HEK293 (cell line): Measurements from ENCODE around the gene NPM3.
A peak's percentile ranks its signal among the peaks of the same experiment; 100 is the strongest.

Experiments
- CTCF ChIA-PET: fragments of 350-600 bp; formaldehyde crosslinking; extraction: SDS; loops from one replicate; lab custom pipeline; 2021; ENCODE audit warnings: antibody characterized with exemption; lab: Yijun Ruan, JAX
- POLR2A ChIA-PET: fragments of 300-600 bp; formaldehyde crosslinking; extraction: SDS; loops from one replicate; lab custom pipeline; 2020; ENCODE audit warnings: antibody characterized with exemption, inconsistent platforms; lab: Yijun Ruan, JAX
- H3K27ac ChIP-seq: fragments of 200-500 bp; sonication (Bioruptor generic); 2 replicates; pipeline ENCODE4 v1.5.1; 2014; ENCODE audit warnings: low read depth, low read length, control low read depth, inconsistent platforms; ENCODE audit errors: extremely low read depth
- H3K36me3 ChIP-seq, 2 experiments: fragments of 200-500 bp in 1 of 2; sonication (Bioruptor generic) in 1 of 2; 1 replicate in 1 of 2; 2 replicates in 1 of 2; pipeline ENCODE4 v1.5.1; 2014 to 2017; ENCODE audit warnings: inconsistent platforms in 2 of 2, low read length in 2 of 2; ENCODE audit not compliant: control insufficient read depth in 2 of 2, insufficient read depth in 1 of 2
- H3K4me1 ChIP-seq: fragments of 200-500 bp; sonication (Bioruptor generic); 2 replicates; pipeline ENCODE4 v1.5.1; 2014; ENCODE audit warnings: mild to moderate bottlenecking, low read length, inconsistent platforms; ENCODE audit not compliant: control insufficient read depth, insufficient read depth
- H3K4me3 ChIP-seq: 2 replicates; pipeline ENCODE4 v1.5.1; 2011; ENCODE audit warnings: low read depth, mild to moderate bottlenecking, control low read depth, low read length, moderate library complexity
- H3K9me3 ChIP-seq: fragments of 200-500 bp; sonication (Bioruptor generic); 2 replicates; pipeline ENCODE4 v1.5.1; 2014; ENCODE audit warnings: low read depth, low read length, inconsistent platforms; ENCODE audit not compliant: control insufficient read depth, insufficient read depth
- GLI2 ChIP-seq: fragments of 450-650 bp; formaldehyde crosslinking; IDR thresholded peaks from 2 replicates; pipeline ENCODE4; 2017; ENCODE audit warnings: missing biosample characterization, missing genetic modification characterization, low read depth, borderline replicate concordance
- GLIS1 ChIP-seq: fragments of 450-650 bp; formaldehyde crosslinking; IDR thresholded peaks from 2 replicates; pipeline ENCODE4 v1.5.1; 2016; ENCODE audit warnings: missing biosample characterization, missing genetic modification characterization
- HIC1 ChIP-seq: fragments of 450-650 bp; formaldehyde crosslinking; IDR thresholded peaks from 2 replicates; pipeline ENCODE4 v1.5.1; 2016; ENCODE audit warnings: missing biosample characterization, missing genetic modification characterization
- KLF16 ChIP-seq: fragments of 450-650 bp; formaldehyde crosslinking; IDR thresholded peaks from 2 replicates; pipeline ENCODE4 v1.5.1; 2017; ENCODE audit warnings: missing biosample characterization, missing genetic modification characterization
- MZF1 ChIP-seq: fragments of 450-650 bp; formaldehyde crosslinking; IDR thresholded peaks from 2 replicates; pipeline ENCODE4 v1.5.1; 2017; ENCODE audit warnings: missing biosample characterization, missing genetic modification characterization, borderline replicate concordance
- PRDM1 ChIP-seq: fragments of 450-650 bp; formaldehyde crosslinking; IDR thresholded peaks from 2 replicates; pipeline ENCODE4; 2016; ENCODE audit warnings: missing biosample characterization, missing genetic modification characterization
- RBAK ChIP-seq: fragments of 450-650 bp; formaldehyde crosslinking; IDR thresholded peaks from 2 replicates; pipeline ENCODE4 v1.5.1; 2016; ENCODE audit warnings: missing biosample characterization, missing genetic modification characterization
- TRIM28 ChIP-seq: IDR thresholded peaks from 2 replicates; pipeline ENCODE4 v1.6.1; 2011; ENCODE audit warnings: low read length, control low read depth, borderline replicate concordance
- ZBTB11 ChIP-seq: fragments of 450-650 bp; formaldehyde crosslinking; conservative IDR thresholded peaks from 2 replicates; pipeline ENCODE4 v1.5.1; 2016; ENCODE audit warnings: low read depth, missing biosample characterization, missing genetic modification characterization
- ZBTB17 ChIP-seq: fragments of 450-650 bp; formaldehyde crosslinking; IDR thresholded peaks from 2 replicates; pipeline ENCODE4 v1.5.1; 2016; ENCODE audit warnings: missing biosample characterization, missing genetic modification characterization
- ZBTB48 ChIP-seq: fragments of 450-650 bp; formaldehyde crosslinking; IDR thresholded peaks from 2 replicates; pipeline ENCODE4 v1.5.1; 2016; ENCODE audit warnings: missing biosample characterization, missing genetic modification characterization
- ZBTB6 ChIP-seq: fragments of 450-650 bp; formaldehyde crosslinking; IDR thresholded peaks from 2 replicates; pipeline ENCODE4 v1.5.1; 2017; ENCODE audit warnings: missing biosample characterization, missing genetic modification characterization
- ZBTB7A ChIP-seq: fragments of 450-650 bp; formaldehyde crosslinking; IDR thresholded peaks from 2 replicates; pipeline ENCODE4 v1.5.1; 2016; ENCODE audit warnings: low read depth, missing biosample characterization, missing genetic modification characterization
- ZNF155 ChIP-seq: fragments of 450-650 bp; formaldehyde crosslinking; IDR thresholded peaks from 2 replicates; pipeline ENCODE4 v1.5.1; 2016; ENCODE audit warnings: missing biosample characterization, missing genetic modification characterization
- ZNF2 ChIP-seq: fragments of 450-650 bp; formaldehyde crosslinking; IDR thresholded peaks from 2 replicates; pipeline ENCODE4 v1.5.1; 2016; ENCODE audit warnings: missing biosample characterization, missing genetic modification characterization
- ZNF23 ChIP-seq: fragments of 450-650 bp; formaldehyde crosslinking; IDR thresholded peaks from 2 replicates; pipeline ENCODE4 v1.5.1; 2016; ENCODE audit warnings: missing biosample characterization, missing genetic modification characterization, borderline replicate concordance
- ZNF24 ChIP-seq: fragments of 450-650 bp; formaldehyde crosslinking; IDR thresholded peaks from 2 replicates; pipeline ENCODE4 v1.5.1; 2016; ENCODE audit warnings: missing biosample characterization, missing genetic modification characterization
- ZNF335 ChIP-seq: fragments of 450-650 bp; formaldehyde crosslinking; conservative IDR thresholded peaks from 2 replicates; pipeline ENCODE4 v1.5.1; 2016; ENCODE audit warnings: missing biosample characterization, missing genetic modification characterization
- ZNF362 ChIP-seq: fragments of 450-650 bp; formaldehyde crosslinking; IDR thresholded peaks from 2 replicates; pipeline ENCODE4 v1.5.1; 2016; ENCODE audit warnings: missing biosample characterization, missing genetic modification characterization
- ZNF366 ChIP-seq: fragments of 450-650 bp; formaldehyde crosslinking; conservative IDR thresholded peaks from 2 replicates; pipeline ENCODE4 v1.5.1; 2016; ENCODE audit warnings: missing biosample characterization, missing genetic modification characterization
- ZNF600 ChIP-seq: fragments of 450-650 bp; formaldehyde crosslinking; IDR thresholded peaks from 2 replicates; pipeline ENCODE4 v1.5.1; 2016; ENCODE audit warnings: missing biosample characterization, missing genetic modification characterization
- ZNF629 ChIP-seq: fragments of 450-650 bp; formaldehyde crosslinking; IDR thresholded peaks from 2 replicates; pipeline ENCODE4 v1.5.1; 2017; ENCODE audit warnings: missing biosample characterization, missing genetic modification characterization
- ZNF692 ChIP-seq: fragments of 450-650 bp; formaldehyde crosslinking; IDR thresholded peaks from 2 replicates; pipeline ENCODE4 v1.5.1; 2016; ENCODE audit warnings: missing biosample characterization, missing genetic modification characterization
- ZNF791 ChIP-seq: fragments of 450-650 bp; formaldehyde crosslinking; IDR thresholded peaks from 2 replicates; pipeline ENCODE4 v1.5.1; 2016; ENCODE audit warnings: missing biosample characterization, missing genetic modification characterization

Gene NPM3

GRCh38 chr10:101818872-101819633 lies 35.8 kb upstream of the NPM3 start:
- Histone ChIP-seq H3K4me1 (peaks cover 4% of the 10 kb centered on the region; the same call in 1 of the 2 replicates), H3K9me3 (no peaks in the 10 kb centered on the region), H3K27ac (peak overlapping the region; percentile 90), H3K4me3 (peak overlapping the region; percentile 46), H3K36me3 (no peaks in the 10 kb centered on the region; a peak in 1 of 3 replicates)
- TF ChIP-seq ZNF335 (tag by site-specific recombination), result peak; percentile 26
- TF ChIP-seq TRIM28, result peak; percentile 37; the same call in 1 of the 2 replicates
- no peak for TF ChIP-seq KLF16 (tag by site-specific recombination)
- TF ChIP-seq ZNF23, result no peak
- peak; percentile 67; the same call in 1 of the 2 replicates for TF ChIP-seq MZF1
- TF ChIP-seq RBAK (tag by site-specific recombination), result no peak
- peak; percentile 99 for TF ChIP-seq ZNF24
- 0 out of 2 replicates have a peak, but pooled peaks have one; percentile 3 for TF ChIP-seq PRDM1 (tag by site-specific recombination)
- TF ChIP-seq ZNF791, result no peak
- TF ChIP-seq ZNF600, result peak; percentile 99
- TF ChIP-seq ZNF362 (tag by site-specific recombination), result no peak
- peak; percentile 8; the same call in 1 of the 2 replicates for TF ChIP-seq ZNF2 (tag by site-specific recombination)
- TF ChIP-seq GLIS1 (tag by site-specific recombination), result peak; percentile 46
- TF ChIP-seq ZBTB48 (tag by site-specific recombination), result peak; percentile 90
- TF ChIP-seq ZBTB7A, result no peak
- peak; percentile 93 for TF ChIP-seq ZBTB17 (tag by site-specific recombination)
- peak; percentile 87 for TF ChIP-seq ZNF366
- no peak for TF ChIP-seq ZNF155 (tag by site-specific recombination)
- no peak for TF ChIP-seq ZBTB11
- no peak for TF ChIP-seq HIC1 (tag by site-specific recombination)
- no peak for TF ChIP-seq ZNF692 (tag by site-specific recombination)
- TF ChIP-seq GLI2 (tag by site-specific recombination), result no peak
- peak; percentile 10; the same call in 1 of the 2 replicates for TF ChIP-seq ZNF629 (tag by site-specific recombination)
- TF ChIP-seq ZBTB6 (tag by site-specific recombination), result peak; percentile 98
- CTCF ChIA-PET, result interaction anchor here (0.5 to 2.6 kb wide), 7 partner anchors 9 to 191 kb away, joined by 3 to 17 read pairs (median 4); no protein-coding TSS in a partner anchor
- POLR2A ChIA-PET, result interaction anchor here (0.5 to 2.5 kb wide), 20 partner anchors 9 to 589 kb away, joined by 3 to 24 read pairs (median 4); partner anchors contain the start of genes ARMH3, DPCD, NPM3 and POLL
